ENCODE data around the gene FDX1. TPM values are rescaled to one million over a fixed set of nuclear protein-coding genes. Genes with fewer than 3 reads are reported as not detected.

Gene FDX1
- total RNA-seq, 2 experiments from 2014 or later: 10.2 to 10.6 TPM

- H3K36me3 Mint-ChIP-seq (ENCODE audit: low read depth): peaks cover 54% of the 10 kb centered on the region
- intact Hi-C loops (cut with DNase I, micrococcal nuclease): no loop called here
- Histone ChIP-seq H3K27me3 (ENCODE audit: control insufficient read depth in 1 of 2, insufficient read depth in 2 of 2, low read length in 2 of 2) (no peaks in the 10 kb centered on the region), H3K27ac (ENCODE audit: low read depth in 1 of 2, low read length in 2 of 2) (no peak overlapping the region), H3K4me3 (ENCODE audit: low read length) (no peak overlapping the region), H3K4me1 (ENCODE audit: insufficient read depth, low read length) (no peaks in the 10 kb centered on the region), H3K36me3 (ENCODE audit: insufficient read depth, low read length) (peaks cover 7% of the 10 kb centered on the region), H3K9me3 (ENCODE audit: control insufficient read depth in 1 of 2, insufficient read depth in 1 of 2, low read length in 2 of 2) (no peaks in the 10 kb centered on the region)
- no peak overlapping the region for H3K27ac Mint-ChIP-seq
- no peak for TF ChIP-seq CTCF (IDR thresholded peaks at IDR 0.05)
- DNase-seq: no peak
- CTCF ChIA-PET: interaction anchor here (1.0 kb wide), 1 partner anchor 238 kb away, joined by 3 read pairs; no protein-coding TSS in a partner anchor
- H3K4me3 Mint-ChIP-seq: no peak overlapping the region
- POLR2A ChIA-PET: no interaction called here
- peaks cover 49% of the 10 kb centered on the region for H3K4me1 Mint-ChIP-seq (ENCODE audit: low read depth)
- H3K9me3 Mint-ChIP-seq: no peaks in the 10 kb centered on the region
- no peaks in the 10 kb centered on the region for H3K27me3 Mint-ChIP-seq
- no peak for ATAC-seq (ENCODE audit: poor library complexity)
Observed at GRCh38 chr11:110453684-110454354, 24.1 kb downstream of the FDX1 start.

- H3K36me3 ChIP-seq (ENCODE audit: insufficient read depth, low read length): peaks cover 15% of the 10 kb centered on the region
- no peak for DNase-seq
- no peak overlapping the region for H3K27ac ChIP-seq (ENCODE audit: low read depth in 1 of 2, low read length in 2 of 2)
- no peak overlapping the region for H3K4me3 ChIP-seq (ENCODE audit: low read length)
- no peaks in the 10 kb centered on the region for H3K27me3 ChIP-seq (ENCODE audit: control insufficient read depth in 1 of 2, insufficient read depth in 2 of 2, low read length in 2 of 2)
- intact Hi-C loops (cut with DNase I, micrococcal nuclease): no loop called here
- H3K4me1 ChIP-seq (ENCODE audit: insufficient read depth, low read length): no peaks in the 10 kb centered on the region
- no peaks in the 10 kb centered on the region for H3K9me3 ChIP-seq (ENCODE audit: control insufficient read depth in 1 of 2, insufficient read depth in 1 of 2, low read length in 2 of 2)
- Mint-ChIP-seq H3K9me3 (no peaks in the 10 kb centered on the region), H3K36me3 (ENCODE audit: low read depth) (peaks cover 59% of the 10 kb centered on the region), H3K4me1 (ENCODE audit: low read depth) (peaks cover 49% of the 10 kb centered on the region), H3K27ac (no peak overlapping the region), H3K27me3 (no peaks in the 10 kb centered on the region), H3K4me3 (no peak overlapping the region)
- no peak for ATAC-seq (ENCODE audit: poor library complexity)
- ChIA-PET POLR2A (no interaction called here), CTCF (interaction anchor here (1.0 kb wide), 1 partner anchor 239 kb away, joined by 3 read pairs; no protein-coding TSS in a partner anchor)
- no peak for TF ChIP-seq CTCF (IDR thresholded peaks at IDR 0.05)
Observed at GRCh38 chr11:110454609-110455008, 24.9 kb downstream of the FDX1 start.

GRCh38 chr11:110455718-110456117 lies 26.0 kb downstream of the FDX1 start:
- H3K9me3 Mint-ChIP-seq: no peaks in the 10 kb centered on the region
- H3K4me3 ChIP-seq (ENCODE audit: low read length): no peak overlapping the region
- H3K27me3 ChIP-seq (ENCODE audit: control insufficient read depth in 1 of 2, insufficient read depth in 2 of 2, low read length in 2 of 2): no peaks in the 10 kb centered on the region
- no peak overlapping the region for H3K4me3 Mint-ChIP-seq
- H3K36me3 ChIP-seq (ENCODE audit: insufficient read depth, low read length): peaks cover 26% of the 10 kb centered on the region
- POLR2A ChIA-PET: no interaction called here
- DNase-seq (no peak), ATAC-seq (ENCODE audit: poor library complexity) (no peak)
- CTCF ChIA-PET: no interaction called here
- H3K4me1 ChIP-seq (ENCODE audit: insufficient read depth, low read length): no peaks in the 10 kb centered on the region
- no peak overlapping the region for H3K27ac ChIP-seq (ENCODE audit: low read depth in 1 of 2, low read length in 2 of 2)
- peaks cover 65% of the 10 kb centered on the region for H3K36me3 Mint-ChIP-seq (ENCODE audit: low read depth)
- no peak overlapping the region for H3K27ac Mint-ChIP-seq
- intact Hi-C loops (cut with DNase I, micrococcal nuclease): no loop called here
- no peaks in the 10 kb centered on the region for H3K27me3 Mint-ChIP-seq
- H3K4me1 Mint-ChIP-seq (ENCODE audit: low read depth): peaks cover 46% of the 10 kb centered on the region
- no peaks in the 10 kb centered on the region for H3K9me3 ChIP-seq (ENCODE audit: control insufficient read depth in 1 of 2, insufficient read depth in 1 of 2, low read length in 2 of 2)
- TF ChIP-seq CTCF (IDR thresholded peaks at IDR 0.05): no peak

Measured in CD4-positive, alpha-beta T cell (primary cell).